Skeletal muscle satellite cell (primary cell): ENCODE results near the gene DLST.
"Not testable (repeated sequence)": the region's sequence is repeated elsewhere in the genome, so short reads cannot be mapped to it uniquely, and the experiment has no call there.

ENCODE experiments used
- H3K27me3 ChIP-seq: 2 replicates; pipeline ENCODE4 v1.7.0; 2013; ENCODE audit warnings: low read length; ENCODE audit not compliant: control insufficient read depth, insufficient read depth
- H3K36me3 ChIP-seq: 2 replicates; pipeline ENCODE4 v1.7.0; 2013; ENCODE audit warnings: mild to moderate bottlenecking, control low read depth, low read length; ENCODE audit not compliant: insufficient read depth
- H3K4me1 ChIP-seq: 2 replicates; pipeline ENCODE4 v1.7.0; 2013; ENCODE audit warnings: low read length; ENCODE audit not compliant: control insufficient read depth, insufficient read depth
- H3K4me2 ChIP-seq: 2 replicates; pipeline ENCODE4 v1.7.0; 2013; ENCODE audit warnings: mild to moderate bottlenecking, low read length
- H3K4me3 ChIP-seq: 2 replicates; pipeline ENCODE4 v1.7.0; 2013; ENCODE audit warnings: low read length
- H3K9ac ChIP-seq: 2 replicates; pipeline ENCODE4 v1.7.0; 2013; ENCODE audit warnings: mild to moderate bottlenecking, low read depth, low read length, moderate library complexity
- H3K9me3 ChIP-seq: replicated peaks from 2 replicates; pipeline ENCODE4 v1.7.0; 2013; ENCODE audit warnings: mild to moderate bottlenecking, control low read depth, low read length

DLST gene

DNA sequence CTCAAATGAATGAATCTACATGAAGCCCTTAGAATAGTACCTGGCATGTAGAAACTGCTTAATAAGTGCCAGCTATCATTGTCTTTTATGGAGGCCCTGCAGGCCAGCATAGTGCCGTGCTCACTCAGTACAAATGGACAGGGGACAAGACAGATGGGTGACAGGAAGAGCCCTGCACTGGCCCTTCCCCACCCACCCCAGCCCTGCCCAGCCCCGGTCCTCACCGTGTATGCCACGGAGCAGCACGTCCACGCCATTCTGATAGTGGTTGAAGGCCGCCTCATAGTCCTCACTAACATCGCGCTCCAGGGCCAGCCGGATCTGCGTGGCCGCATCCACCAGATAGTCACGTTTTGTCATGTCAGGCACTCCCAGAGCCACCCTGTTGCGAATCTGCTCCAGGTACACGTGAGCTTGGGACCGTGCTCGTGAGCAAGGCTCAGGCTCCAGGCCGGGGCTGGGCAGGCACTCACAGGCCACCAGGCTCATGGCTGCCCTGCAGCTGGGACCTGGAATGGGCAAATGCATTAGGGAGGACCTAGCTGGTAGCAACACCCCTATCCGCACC lies 39.4 kb downstream of the DLST start:
- Histone ChIP-seq H3K9ac (no peak overlapping the region), H3K9me3 (no peaks in the 10 kb centered on the region), H3K27me3 (no peaks in the 10 kb centered on the region), H3K4me2 (no peak overlapping the region), H3K36me3 (no peaks in the 10 kb centered on the region), H3K4me1 (peaks cover 24% of the 10 kb centered on the region), H3K4me3 (no peak overlapping the region)

DNA sequence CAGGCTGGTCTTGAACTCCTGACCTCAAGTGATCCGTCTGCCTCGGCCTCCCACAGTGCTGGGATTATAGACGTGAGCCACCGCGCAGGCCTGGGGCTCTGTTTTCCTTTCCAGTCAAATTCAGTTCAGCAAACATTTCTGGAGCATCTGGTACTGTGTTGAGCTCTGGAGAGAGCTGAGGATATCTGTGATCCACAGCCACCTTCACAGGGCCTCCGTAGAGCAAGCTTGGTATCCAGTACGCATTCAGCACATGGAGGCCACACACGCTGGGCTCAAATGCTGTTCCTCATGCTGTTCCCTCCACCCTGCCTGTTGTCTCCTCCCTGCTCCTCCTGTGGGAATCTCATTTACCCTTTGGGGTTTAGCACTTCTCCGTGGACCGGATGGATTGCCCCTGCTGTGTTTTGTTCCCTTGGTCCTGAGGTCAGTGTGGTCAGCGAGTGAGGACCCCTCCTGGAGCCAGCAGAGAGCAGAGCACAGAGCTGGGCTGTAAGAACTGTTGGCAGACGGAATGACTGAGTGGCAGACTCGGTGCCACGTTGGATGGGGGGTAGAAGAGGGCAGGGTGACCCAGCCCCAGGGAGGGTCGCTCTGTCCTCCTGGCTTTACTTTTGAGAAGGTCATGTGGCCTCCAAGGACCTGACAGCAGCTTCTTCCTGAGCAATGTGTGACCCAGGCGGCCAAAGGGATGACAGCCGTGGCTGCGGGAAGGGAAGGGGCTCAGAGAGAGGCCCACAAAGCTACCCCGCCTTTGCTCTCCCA lies 40.5 kb downstream of the DLST start:
- Histone ChIP-seq H3K27me3 (no peaks in the 10 kb centered on the region), H3K4me1 (peaks cover 24% of the 10 kb centered on the region), H3K36me3 (no peaks in the 10 kb centered on the region), H3K4me3 (peak overlapping the region; percentile 78), H3K9me3 (no peaks in the 10 kb centered on the region), H3K9ac (peak overlapping the region; percentile 61), H3K4me2 (peak overlapping the region; percentile 89)

DNA sequence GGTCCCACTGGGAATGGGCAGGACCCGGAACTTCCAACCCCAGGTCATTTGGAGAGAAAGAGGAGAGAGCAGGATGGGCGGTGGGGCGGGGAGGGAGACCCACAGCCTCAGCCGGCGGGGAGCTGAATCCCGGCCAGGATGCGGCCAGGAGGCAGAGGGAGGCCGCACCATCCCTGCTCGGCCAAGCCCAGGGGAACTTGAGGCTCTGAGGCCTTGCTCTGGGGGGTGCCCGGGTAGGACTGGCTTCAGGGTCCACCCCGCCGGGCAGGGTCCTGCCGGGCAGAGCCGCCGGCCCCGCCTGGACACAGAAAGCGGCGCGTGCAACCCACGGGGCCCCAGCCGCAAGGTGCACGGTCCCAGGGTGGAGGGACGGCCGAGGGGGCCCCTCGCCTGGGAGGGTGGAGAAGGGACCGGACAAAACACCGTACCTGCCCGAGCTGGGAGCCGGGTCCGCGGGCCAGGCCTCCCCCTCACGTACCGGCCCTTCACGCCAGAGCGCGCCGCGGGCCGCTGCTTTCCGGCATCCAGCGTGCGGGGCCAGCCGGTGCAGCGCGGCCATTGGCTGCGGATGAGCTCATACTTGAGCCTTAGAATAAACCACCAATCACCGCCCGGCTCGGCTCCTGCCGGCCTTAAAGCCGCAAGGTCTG lies 41.2 kb downstream of the DLST start, which contains the start of gene RPS6KL1:
TSS of gene RPS6KL1 (minus strand) at position 509 of the 650 bp plus-strand sequence. CDS start 1,719 bp downstream, outside the sequence.
- Histone ChIP-seq H3K4me3 (peak within 1 kb of the TSS; percentile 78), H3K9ac (peak within 1 kb of the TSS; percentile 61), H3K4me1 (peaks cover 19% of the 10 kb centered on the region), H3K27me3 (peaks cover 6% of the 10 kb centered on the region), H3K36me3 (no peaks in the 10 kb centered on the region), H3K9me3 (no peaks in the 10 kb centered on the region), H3K4me2 (peak within 1 kb of the TSS; percentile 89)

DNA sequence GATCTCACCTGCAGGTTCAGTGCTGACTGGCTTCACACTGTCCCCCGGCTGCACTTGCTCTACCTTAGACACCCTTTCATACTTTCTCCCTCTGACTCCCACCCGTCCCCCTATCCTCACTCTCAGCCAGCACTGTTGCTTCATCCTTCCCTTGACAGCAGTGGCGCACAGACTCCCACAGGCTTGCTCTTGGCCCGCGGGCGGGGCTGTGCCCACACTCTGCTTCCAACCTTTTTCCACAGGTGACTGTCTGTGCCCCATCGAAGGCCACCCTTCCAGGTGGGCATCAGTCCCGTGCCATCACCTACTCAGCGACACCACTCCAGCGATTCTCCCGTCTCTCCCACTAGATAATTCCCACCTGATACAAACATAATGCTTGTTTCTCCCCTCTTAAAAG lies 42.3 kb downstream of the DLST start:
- H3K9ac ChIP-seq, result no peak overlapping the region
- H3K36me3 ChIP-seq, result no peaks in the 10 kb centered on the region
- no peaks in the 10 kb centered on the region for H3K9me3 ChIP-seq
- H3K4me3 ChIP-seq, result no peak overlapping the region
- peaks cover 6% of the 10 kb centered on the region for H3K27me3 ChIP-seq
- no peak overlapping the region for H3K4me2 ChIP-seq
- peaks cover 19% of the 10 kb centered on the region for H3K4me1 ChIP-seq

DNA sequence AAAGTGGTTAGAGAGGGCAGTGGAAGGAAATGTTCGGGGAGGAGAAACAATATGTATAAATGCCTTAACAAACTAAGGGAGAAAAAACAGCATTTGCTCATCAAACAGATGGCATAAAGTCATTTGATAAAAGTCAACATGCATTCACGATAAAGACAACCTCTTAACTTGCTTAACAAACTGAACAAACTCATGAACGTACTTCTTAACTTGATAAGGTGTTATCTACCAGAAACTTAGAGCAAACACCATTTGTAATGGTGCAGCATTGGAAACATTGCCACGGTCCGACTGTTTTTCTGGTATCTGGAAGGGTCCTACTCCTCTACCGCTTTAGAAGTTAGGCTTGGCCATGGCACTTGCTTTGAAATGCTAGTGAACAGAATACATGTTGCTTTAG lies 45.5 kb downstream of the DLST start:
- Histone ChIP-seq H3K4me1 (peaks cover 8% of the 10 kb centered on the region), H3K4me2 (no peak overlapping the region), H3K4me3 (no peak overlapping the region), H3K36me3 (no peaks in the 10 kb centered on the region), H3K27me3 (peaks cover 6% of the 10 kb centered on the region), H3K9me3 (no peaks in the 10 kb centered on the region), H3K9ac (no peak overlapping the region)

DNA sequence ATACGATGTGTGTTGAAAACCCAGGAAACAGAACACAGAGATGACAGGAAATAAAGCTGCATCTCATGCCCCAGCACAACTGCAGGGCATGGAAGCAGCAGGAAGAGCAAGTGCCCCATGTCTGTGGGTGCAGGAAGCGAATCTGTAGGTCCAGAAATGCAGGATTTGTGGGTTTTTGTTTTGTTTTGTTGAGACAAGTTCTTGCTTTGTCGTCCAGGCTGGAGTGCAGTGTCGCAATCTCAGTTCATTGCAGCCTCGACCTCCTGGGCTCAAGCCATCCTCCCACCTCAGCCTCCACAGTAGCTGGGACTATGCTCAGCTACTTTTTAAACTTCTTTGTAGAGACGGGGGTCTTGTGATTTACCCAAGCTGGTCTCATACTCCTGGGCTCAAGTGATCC lies 47.5 kb downstream of the DLST start:
- no peak overlapping the region for H3K9ac ChIP-seq
- H3K36me3 ChIP-seq, result no peaks in the 10 kb centered on the region
- no peak overlapping the region for H3K4me2 ChIP-seq
- no peaks in the 10 kb centered on the region for H3K9me3 ChIP-seq
- no peak overlapping the region for H3K4me3 ChIP-seq
- peaks cover 6% of the 10 kb centered on the region for H3K27me3 ChIP-seq
- peaks cover 13% of the 10 kb centered on the region for H3K4me1 ChIP-seq

DNA sequence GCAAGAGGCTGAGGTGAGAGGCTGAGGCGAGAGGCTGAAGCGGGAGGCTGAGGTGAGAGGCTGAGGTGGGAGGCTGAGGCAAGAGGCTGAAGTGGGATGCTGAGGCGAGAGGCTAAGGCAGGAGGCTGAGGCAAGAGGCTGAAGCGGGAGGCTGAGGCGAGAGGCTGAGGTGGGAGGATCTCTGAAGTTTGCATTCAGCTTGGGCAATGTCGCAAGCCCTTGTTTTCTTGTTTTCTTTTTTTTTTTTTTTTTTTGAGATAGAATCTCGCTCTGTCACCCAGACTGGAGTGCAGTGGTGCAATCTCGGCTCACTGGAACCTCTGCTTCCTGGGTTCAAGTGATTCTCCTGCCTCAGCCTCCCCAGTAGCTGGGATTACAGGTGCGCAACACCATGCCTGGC lies 50.0 kb downstream of the DLST start:
- H3K9me3 ChIP-seq, H3K4me2 ChIP-seq, H3K36me3 ChIP-seq, H3K4me3 ChIP-seq, H3K27me3 ChIP-seq, H3K9ac ChIP-seq: not testable (repeated sequence)
- H3K4me1 ChIP-seq, result peaks cover 25% of the 10 kb centered on the region

DNA sequence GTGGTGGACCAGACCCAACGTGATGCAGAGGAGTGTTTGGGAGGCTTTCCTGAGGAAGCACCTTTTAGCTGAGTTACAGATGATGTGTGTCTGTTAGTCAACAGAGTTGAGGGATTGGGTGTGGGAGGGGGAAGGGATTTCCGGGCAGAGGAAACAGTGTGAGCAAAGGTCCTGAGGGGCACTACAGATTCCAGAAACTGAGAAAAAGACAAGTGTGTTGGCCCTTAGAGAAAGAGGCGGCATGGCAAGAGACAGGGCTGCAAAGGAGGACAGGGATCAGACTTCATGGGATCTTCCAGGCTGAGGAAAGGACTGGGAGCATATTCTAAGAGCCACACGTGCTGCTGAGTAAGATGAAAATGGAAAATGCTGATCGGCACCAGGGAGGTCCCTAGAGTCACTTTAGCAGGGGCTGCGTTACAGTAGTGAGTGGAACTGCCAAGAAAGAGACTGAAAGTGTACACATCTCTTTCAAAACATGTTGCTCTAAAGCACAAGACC lies 50.7 kb downstream of the DLST start:
- Histone ChIP-seq H3K36me3 (no peaks in the 10 kb centered on the region), H3K27me3 (peaks cover 4% of the 10 kb centered on the region), H3K9ac (no peak overlapping the region), H3K4me2 (no peak overlapping the region), H3K4me3 (no peak overlapping the region), H3K9me3 (no peaks in the 10 kb centered on the region), H3K4me1 (peaks cover 25% of the 10 kb centered on the region)

DNA sequence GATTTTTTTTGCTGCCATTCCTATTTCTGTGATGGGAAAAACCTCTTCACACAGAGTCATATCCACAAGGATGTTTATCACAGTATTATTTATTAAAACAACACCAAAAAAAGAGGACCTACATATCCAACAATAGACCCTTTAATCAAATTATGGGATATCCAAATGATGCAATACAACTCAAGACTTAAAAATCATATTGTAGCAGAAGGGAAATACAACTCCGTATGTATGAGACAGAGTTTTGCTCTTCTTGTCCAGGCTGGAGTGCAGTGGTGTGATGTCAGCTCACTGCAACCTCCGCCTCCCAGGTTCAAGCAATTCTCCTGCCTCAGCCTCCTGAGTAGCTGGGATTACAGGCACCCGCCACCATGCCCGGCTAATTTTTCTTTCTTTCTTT lies 51.2 kb downstream of the DLST start:
- peaks cover 25% of the 10 kb centered on the region for H3K4me1 ChIP-seq
- H3K4me3 ChIP-seq, result not testable (repeated sequence)

DNA sequence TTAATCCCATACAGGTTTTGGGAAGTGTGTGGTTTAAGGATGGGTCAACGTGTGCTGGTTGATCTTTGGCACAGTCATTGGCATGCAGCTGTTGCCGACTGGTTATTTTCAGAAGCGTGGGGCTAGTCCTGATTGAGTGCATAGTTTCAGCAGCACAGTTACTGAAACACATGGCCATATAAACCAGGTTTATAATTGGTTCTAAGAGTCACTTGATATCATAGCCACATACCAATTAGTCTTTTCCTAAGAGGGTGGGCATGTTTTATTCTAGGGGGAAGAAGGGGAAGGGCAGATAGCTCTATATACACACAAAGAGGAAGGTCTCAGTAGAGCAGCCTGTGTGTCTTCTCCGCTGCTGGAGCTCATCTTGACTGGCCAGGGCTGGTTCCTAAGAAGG lies 52.3 kb downstream of the DLST start:
- Histone ChIP-seq H3K4me1 (peaks cover 28% of the 10 kb centered on the region), H3K4me3 (no peak overlapping the region), H3K27me3 (no peaks in the 10 kb centered on the region), H3K4me2 (peak overlapping the region; percentile 26), H3K36me3 (no peaks in the 10 kb centered on the region), H3K9ac (peak overlapping the region; percentile 19), H3K9me3 (no peaks in the 10 kb centered on the region)

More for the DNA sequence above, 51.2 kb downstream of the DLST start:
- not testable (repeated sequence) for H3K9me3 ChIP-seq, H3K27me3 ChIP-seq, H3K4me2 ChIP-seq, H3K36me3 ChIP-seq, H3K9ac ChIP-seq

DNA sequence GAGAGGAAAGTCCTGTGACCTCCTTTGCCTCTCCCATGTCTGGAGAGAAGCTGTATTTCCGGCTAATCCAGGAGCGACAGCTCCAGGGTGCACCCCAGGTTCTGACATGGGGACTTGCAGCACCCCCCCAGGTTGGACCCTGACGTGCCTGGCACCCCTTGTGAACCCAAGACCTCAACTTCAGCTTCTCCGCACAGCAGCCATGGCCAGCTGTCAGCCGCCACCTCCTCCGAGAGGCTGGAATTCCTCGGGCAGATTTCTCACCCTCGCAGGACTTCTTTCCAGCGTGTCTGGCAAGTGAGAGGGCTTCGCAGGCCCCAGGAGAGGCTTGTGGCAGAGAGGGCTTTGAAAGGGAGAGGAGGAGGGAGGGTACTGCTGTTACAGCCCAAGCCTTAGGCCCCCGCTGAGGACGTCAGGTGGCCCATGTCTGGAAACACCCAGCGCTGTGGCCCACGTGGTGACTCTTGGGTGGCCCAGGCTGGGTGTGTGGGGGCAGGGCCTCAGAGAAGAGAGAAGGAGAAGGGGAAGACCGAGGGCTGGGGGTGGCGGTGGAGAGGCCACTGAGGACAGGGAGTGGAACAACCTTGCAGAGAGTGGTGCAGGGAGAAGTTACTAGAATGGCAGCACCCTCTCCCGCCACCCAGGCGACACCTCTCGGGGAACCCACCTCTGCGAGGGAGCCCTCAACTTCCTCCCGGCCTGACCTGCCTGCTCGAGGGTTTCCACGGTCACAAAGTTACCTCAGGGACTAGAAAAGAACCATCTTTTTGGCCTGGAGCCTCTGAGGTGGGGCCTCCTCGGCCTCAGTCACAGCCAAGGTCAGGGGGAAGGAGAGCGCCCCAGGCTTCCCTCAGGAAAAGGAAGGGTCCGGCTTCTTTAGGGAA lies 53.0 kb downstream of the DLST start:
- Histone ChIP-seq H3K9ac (peak overlapping the region; percentile 19), H3K36me3 (no peaks in the 10 kb centered on the region), H3K4me2 (peak overlapping the region; percentile 26), H3K27me3 (no peaks in the 10 kb centered on the region), H3K9me3 (no peaks in the 10 kb centered on the region), H3K4me1 (peaks cover 35% of the 10 kb centered on the region), H3K4me3 (no peak overlapping the region)
